Ovary (tissue), 3 donors: ENCODE measurements around the gene HSDL2.

Experiments used
- EP300 ChIP-seq: sonication (generic); formaldehyde crosslinking; IDR thresholded peaks from one replicate; pipeline ENCODE4 v1.6.1; 2017; ENCODE audit warnings: antibody characterized with exemption
- POLR2A ChIP-seq: fragments of 450-650 bp; IDR thresholded peaks from one replicate; pipeline ENCODE4 v1.6.1; 2017; ENCODE audit warnings: antibody characterized with exemption, mild to moderate bottlenecking, moderate library complexity
- TF ChIP-seq, protein P1 (sequence below), 3 donors: fragments of 450-650 bp in 2 of 3; fragments of 200-600 bp in 1 of 3; IDR thresholded peaks; one replicate each; pipeline versions ENCODE4 v1.5.1 to v1.8.0; 2016 to 2022; ENCODE audit warnings: antibody characterized with exemption in 3 of 3, mild to moderate bottlenecking in 1 of 3
- donor health status: DM: no; HTN: no; CAD: no.

DNA sequence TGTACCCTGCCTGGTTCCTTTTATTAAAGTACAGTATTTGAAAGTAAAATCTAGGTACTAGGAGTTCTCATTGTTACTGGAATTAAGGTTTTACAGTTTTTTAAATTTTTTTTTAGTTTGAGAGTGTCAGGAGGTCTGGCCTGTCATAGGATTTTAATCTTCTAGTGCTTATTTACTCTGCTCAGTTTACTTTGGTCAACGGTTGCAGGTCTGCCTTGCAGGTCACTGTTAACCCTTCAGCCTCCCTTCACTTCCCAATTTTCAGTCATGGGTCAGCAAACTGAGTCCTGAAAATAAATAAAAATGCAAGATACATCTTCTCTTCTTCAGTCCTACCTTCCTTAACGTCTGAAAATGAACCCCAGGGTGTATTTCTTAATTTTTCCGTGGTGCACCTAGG is 27.7 kb upstream of the HSDL2 start:
- TF ChIP-seq, protein P1, sequence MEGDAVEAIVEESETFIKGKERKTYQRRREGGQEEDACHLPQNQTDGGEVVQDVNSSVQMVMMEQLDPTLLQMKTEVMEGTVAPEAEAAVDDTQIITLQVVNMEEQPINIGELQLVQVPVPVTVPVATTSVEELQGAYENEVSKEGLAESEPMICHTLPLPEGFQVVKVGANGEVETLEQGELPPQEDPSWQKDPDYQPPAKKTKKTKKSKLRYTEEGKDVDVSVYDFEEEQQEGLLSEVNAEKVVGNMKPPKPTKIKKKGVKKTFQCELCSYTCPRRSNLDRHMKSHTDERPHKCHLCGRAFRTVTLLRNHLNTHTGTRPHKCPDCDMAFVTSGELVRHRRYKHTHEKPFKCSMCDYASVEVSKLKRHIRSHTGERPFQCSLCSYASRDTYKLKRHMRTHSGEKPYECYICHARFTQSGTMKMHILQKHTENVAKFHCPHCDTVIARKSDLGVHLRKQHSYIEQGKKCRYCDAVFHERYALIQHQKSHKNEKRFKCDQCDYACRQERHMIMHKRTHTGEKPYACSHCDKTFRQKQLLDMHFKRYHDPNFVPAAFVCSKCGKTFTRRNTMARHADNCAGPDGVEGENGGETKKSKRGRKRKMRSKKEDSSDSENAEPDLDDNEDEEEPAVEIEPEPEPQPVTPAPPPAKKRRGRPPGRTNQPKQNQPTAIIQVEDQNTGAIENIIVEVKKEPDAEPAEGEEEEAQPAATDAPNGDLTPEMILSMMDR (IDR thresholded peaks at IDR 0.05): no peak
- no peak for TF ChIP-seq POLR2A
- no peak for TF ChIP-seq EP300
